ENCODE measurements around the gene RPS19.

GRCh38 chr19:41872775-41873647 is 13.0 kb downstream of the RPS19 start:
- TF ChIP-seq CTCF (IDR thresholded peaks at IDR 0.05 in 8 of 11, conservative IDR thresholded peaks at IDR 0.05 in 3 of 11) (peak; percentile 58 to 86 (median 74)), POLR2AphosphoS5 (IDR thresholded peaks at IDR 0.05) (peak; percentile 72 to 83 (median 82))

Measured in spleen (tissue), 7 donors.